ENCODE results near the gene SCO1. TPM values are rescaled to one million over a fixed set of nuclear protein-coding genes. Genes with fewer than 3 reads are reported as not detected.

Gene SCO1
- total and polyA plus RNA-seq, 2 of the 4 experiments (the other 2 are of a cell fraction): 17.0 to 21.7 TPM

GRCh38 chr17:10668775-10669174, 28.6 kb downstream of the SCO1 start:
- no peak overlapping the region for H2AK5ac ChIP-seq (ENCODE audit: low read depth, low read length)
- no peak overlapping the region for H3K23ac ChIP-seq (ENCODE audit: low read depth, low read length)
- H3K9ac ChIP-seq (ENCODE audit: low read depth, low read length): no peak overlapping the region
- dilution Hi-C loops (cut with HindIII; ENCODE audit: low sequenced_read_pairs, unreplicated experiment) (no loop called here), in situ Hi-C loops (cut with MboI; ENCODE audit: low sequenced_read_pairs) (loop anchor here (10.0 to 25.0 kb wide), 2 partner anchors 56 to 1319 kb away; partner anchors contain the start of gene ZNF18), intact Hi-C loops (cut with micrococcal nuclease) (no loop called here)
- no peak overlapping the region for H3K18ac ChIP-seq (ENCODE audit: low read depth, low read length)
- POLR2A ChIA-PET (ENCODE audit: unreplicated experiment): no interaction called here
- no peak overlapping the region for H3K27ac ChIP-seq (ENCODE audit: insufficient read depth, low read length)
- H4K20me1 ChIP-seq (ENCODE audit: insufficient read depth, low read length): no peaks in the 10 kb centered on the region
- H3K4me2 ChIP-seq (ENCODE audit: low read depth, low read length): no peak overlapping the region; the same call in 1 of the 2 replicates
- no peak overlapping the region for H3K4ac ChIP-seq (ENCODE audit: low read depth, low read length)
- H2AK9ac ChIP-seq (replicated peaks; ENCODE audit: low read depth, low read length, poor library complexity): no peak overlapping the region
- BruUV-seq (replicated peaks): no TSS peak
- no peak overlapping the region for H2BK20ac ChIP-seq (ENCODE audit: low read depth, low read length)
- TF ChIP-seq USF2 (IDR thresholded peaks at IDR 0.05; ENCODE audit: low read depth, low read length): no peak
- no peak for TF ChIP-seq MAZ (IDR thresholded peaks at IDR 0.05; ENCODE audit: borderline replicate concordance, low read depth, low read length)
- no peak for TF ChIP-seq MXI1 (IDR thresholded peaks at IDR 0.05; ENCODE audit: borderline replicate concordance, low read depth, low read length)
- TF ChIP-seq CHD1 (IDR thresholded peaks at IDR 0.05; ENCODE audit: low read depth, low read length): no peak
- TF ChIP-seq FOS (IDR thresholded peaks at IDR 0.05; ENCODE audit: low read depth, low read length): peak; percentile 46; the same call in 1 of the 2 replicates
- no peak for TF ChIP-seq NFE2L2 (IDR thresholded peaks at IDR 0.05; ENCODE audit: low read depth, low read length)
- TF ChIP-seq MAFK (IDR thresholded peaks at IDR 0.05; ENCODE audit: low read depth, low read length): no peak
- no peak for TF ChIP-seq RAD21 (IDR thresholded peaks at IDR 0.05; ENCODE audit: low read length)
- no peak for TF ChIP-seq ELK1 (IDR thresholded peaks at IDR 0.05; ENCODE audit: borderline replicate concordance, low read depth, low read length)
- TF ChIP-seq CTCF (conservative IDR thresholded peaks at IDR 0.05; ENCODE audit: low read depth, low read length): no peak
- TF ChIP-seq RCOR1 (IDR thresholded peaks at IDR 0.05; ENCODE audit: insufficient replicate concordance, low read length): peak; percentile 91
- TF ChIP-seq SMC3 (IDR thresholded peaks at IDR 0.05; ENCODE audit: low read depth, low read length): no peak
- no peak overlapping the region for H2BK15ac ChIP-seq (ENCODE audit: low read depth, low read length)
- H3K36me3 ChIP-seq (ENCODE audit: control insufficient read depth, insufficient read depth, low read length): 0 out of 2 replicates have a peak, but pooled peaks cover 3% of the 10 kb centered on the region
- peaks cover 6% of the 10 kb centered on the region for H3K4me1 ChIP-seq (ENCODE audit: control insufficient read depth, insufficient read depth, low read length)
- no peak overlapping the region for H4K8ac ChIP-seq (ENCODE audit: low read depth in 2 of 2, low read length in 2 of 2)
- no peak overlapping the region for H4K5ac ChIP-seq (ENCODE audit: low read depth, low read length)
- H2BK120ac ChIP-seq (ENCODE audit: low read depth, low read length): no peak overlapping the region
- CTCF ChIA-PET: no interaction called here
- no peaks in the 10 kb centered on the region for H3K27me3 ChIP-seq (ENCODE audit: control insufficient read depth, insufficient read depth, low read length)
- H3K9me1 ChIP-seq (ENCODE audit: insufficient read depth, low read length): 0 out of 2 replicates have a peak, but pooled peaks cover 6% of the 10 kb centered on the region
- ATAC-seq (ENCODE audit: low read depth) (peak; percentile 85), DNase-seq (peak; percentile 83)
- H2BK5ac ChIP-seq (ENCODE audit: low read depth, low read length, poor library complexity, severe bottlenecking): peak overlapping the region; percentile 60
- WGBS, 2 experiments (ENCODE audit: extremely low coverage in 2 of 2, insufficient read length in 1 of 2): no CpG with 5 or more reads among the region's 1 CpG
- no peak overlapping the region for H3K4me3 ChIP-seq (ENCODE audit: insufficient read depth, low read depth, low read length)
- no peak overlapping the region for H3K14ac ChIP-seq (replicated peaks; ENCODE audit: low read depth, low read length)
- no peak overlapping the region for H3K56ac ChIP-seq (ENCODE audit: extremely low read depth, insufficient read depth, low read length)
- no peaks in the 10 kb centered on the region for H3K79me1 ChIP-seq (ENCODE audit: low read depth in 1 of 2, low read length in 2 of 2)
- H3K9me3 ChIP-seq (ENCODE audit: control insufficient read depth, insufficient read depth, low read length): no peaks in the 10 kb centered on the region
- no peak overlapping the region for H4K91ac ChIP-seq (ENCODE audit: insufficient read depth, low read depth, low read length)
- no peak overlapping the region for H2AFZ ChIP-seq (replicated peaks; ENCODE audit: low read length, poor library complexity)
